Stimulated activated CD4-positive, alpha-beta T cell treated with anti-CD3 and anti-CD28 coated beads, Interleukin-12 subunit alpha, Interleukin-12 subunit beta, amount 100 ng/mL, for 24 hours (primary cell): ENCODE results near the gene ZNF280D.
"Not testable (repeated sequence)": the region's sequence is repeated elsewhere in the genome, so short reads cannot be mapped to it uniquely, and the experiment has no call there.

Experiments
- DNase-seq, 2 experiments: peaks; one replicate each; pipeline ENCODE4 v3.0.0-alpha.2; 2020; ENCODE audit warnings: low read depth in 2 of 2

Gene ZNF280D

DNA sequence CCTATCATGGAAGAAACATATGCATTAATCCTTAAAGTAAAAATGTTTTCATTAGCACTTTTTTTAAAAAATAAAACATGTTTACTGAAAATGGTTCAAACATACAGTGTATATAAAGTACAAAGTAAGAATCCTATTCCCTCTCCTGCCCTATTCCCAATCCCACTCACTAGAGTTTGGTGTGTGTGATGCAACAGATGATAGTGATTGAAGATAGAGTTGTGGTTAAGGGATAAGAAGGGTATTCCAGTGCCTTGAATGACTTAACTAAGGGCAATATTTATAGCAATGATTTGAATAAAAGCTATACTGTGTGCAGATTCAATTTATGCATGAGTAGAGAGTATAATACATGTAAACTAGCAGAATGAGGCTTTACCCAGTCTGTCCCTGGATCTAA is 18.1 kb downstream of the ZNF280D start:
- DNase-seq, result no peak

DNA sequence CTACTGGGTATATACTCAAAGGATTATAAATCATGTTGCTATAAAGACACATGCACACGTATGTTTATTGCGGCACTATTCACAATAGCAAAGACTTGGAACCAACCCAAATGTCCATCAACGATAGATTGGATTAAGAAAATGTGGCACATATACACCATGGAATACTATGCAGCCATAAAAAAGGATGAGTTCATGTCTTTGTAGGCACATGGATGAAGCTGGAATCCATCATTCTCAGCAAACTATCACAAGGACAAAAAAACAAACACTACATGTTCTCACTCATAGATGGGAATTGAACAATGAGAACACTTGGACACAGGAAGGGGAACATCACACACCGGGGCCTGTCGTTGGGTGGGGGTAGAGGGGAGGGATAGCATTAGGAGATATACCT is 23.8 kb downstream of the ZNF280D start:
- not testable (repeated sequence) for DNase-seq

GRCh38 chr15:56699743-56700142 is 33.6 kb downstream of the ZNF280D start:
- no peak for DNase-seq

GRCh38 chr15:56698270-56698669 is 35.0 kb downstream of the ZNF280D start:
- DNase-seq, result no peak

- no peak for DNase-seq
Measured at GRCh38 chr15:56693761-56694160, 39.5 kb downstream of the ZNF280D start.

- no peak for DNase-seq
Measured at GRCh38 chr15:56690733-56691132, 42.6 kb downstream of the ZNF280D start.

DNA sequence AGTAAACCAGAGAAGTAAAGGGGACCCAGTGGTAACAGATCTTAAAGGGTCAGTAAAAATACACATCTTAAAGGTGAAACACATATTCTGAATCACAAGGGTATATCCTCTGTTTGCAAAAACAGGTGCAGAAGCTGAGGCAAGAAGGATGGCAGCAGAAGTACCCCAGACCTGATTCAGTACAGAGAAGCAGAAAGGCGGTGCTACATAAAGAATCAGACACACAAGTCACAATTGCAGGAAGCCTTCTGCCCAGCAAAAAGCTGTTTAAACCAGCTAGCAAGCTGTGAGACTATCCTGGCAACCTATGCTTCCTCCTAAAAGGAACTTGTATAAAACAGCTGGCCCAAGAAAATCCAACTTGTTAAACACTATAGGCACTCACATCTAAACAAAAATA is 49.4 kb downstream of the ZNF280D start:
- no peak for DNase-seq

- no peak for DNase-seq
Measured at GRCh38 chr15:56681113-56681512, 52.2 kb downstream of the ZNF280D start.

GRCh38 chr15:56679225-56679624 is 54.1 kb downstream of the ZNF280D start:
- no peak for DNase-seq

DNA sequence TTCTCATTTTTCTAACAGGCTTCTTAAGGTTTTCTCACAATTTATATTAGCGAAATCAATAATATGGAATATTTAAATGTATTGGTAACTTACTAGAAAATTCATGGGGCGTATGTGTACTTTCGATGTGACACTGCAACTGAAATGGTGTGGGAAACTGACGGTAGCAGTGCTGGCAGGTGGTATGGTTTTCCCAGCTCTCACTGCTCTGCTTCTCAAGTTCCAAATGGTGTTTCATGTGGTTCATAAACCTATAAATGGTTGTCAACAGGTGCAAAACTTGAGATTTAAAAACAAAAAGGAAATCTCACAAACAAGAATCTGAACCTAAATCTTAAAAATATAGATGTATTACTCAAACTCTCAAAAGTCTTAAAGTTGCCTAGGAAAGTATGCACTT is 54.7 kb downstream of the ZNF280D start:
- DNase-seq, result no peak

DNA sequence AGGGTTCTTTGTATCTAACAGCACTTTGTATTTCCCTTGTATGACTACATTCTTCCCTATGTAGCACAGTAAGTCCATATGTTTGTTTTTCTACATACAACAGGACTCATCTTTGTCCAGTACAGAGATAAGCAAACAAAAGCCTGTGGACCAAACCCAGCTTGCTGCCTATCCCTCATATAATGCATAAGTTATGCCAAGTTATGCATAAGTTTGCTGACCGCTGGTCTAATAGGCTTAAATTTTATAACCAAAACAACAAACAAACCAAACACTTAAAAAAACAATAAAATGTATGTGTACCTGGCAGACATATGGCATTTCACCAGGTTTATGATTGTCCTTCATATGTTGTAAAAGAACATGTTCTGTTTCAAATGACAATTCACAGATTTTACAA is 56.0 kb downstream of the ZNF280D start:
- DNase-seq, result no peak

- no peak for DNase-seq
Measured at GRCh38 chr15:56675930-56676329, 57.4 kb downstream of the ZNF280D start.

DNA sequence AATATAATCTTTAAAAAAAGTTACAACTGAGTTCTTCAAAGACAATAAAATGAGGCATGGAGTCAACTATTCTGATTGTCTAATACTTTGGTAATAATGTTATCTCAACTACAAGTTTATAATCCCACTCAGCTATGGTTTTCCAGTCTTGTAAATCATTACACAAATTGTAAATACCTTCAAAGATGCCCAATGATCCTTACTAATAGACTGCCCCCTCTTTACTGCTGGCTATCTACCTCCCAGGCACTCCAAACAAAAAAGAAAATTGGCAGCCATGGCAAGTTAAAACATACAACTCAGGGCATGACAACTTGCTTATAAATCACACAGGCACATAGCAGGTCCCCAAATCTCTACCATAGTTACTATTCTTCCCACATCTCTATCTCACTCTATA is 58.5 kb downstream of the ZNF280D start:
- DNase-seq, result no peak

- no peak for DNase-seq
Measured at GRCh38 chr15:56672721-56673120, 60.6 kb downstream of the ZNF280D start.

DNA sequence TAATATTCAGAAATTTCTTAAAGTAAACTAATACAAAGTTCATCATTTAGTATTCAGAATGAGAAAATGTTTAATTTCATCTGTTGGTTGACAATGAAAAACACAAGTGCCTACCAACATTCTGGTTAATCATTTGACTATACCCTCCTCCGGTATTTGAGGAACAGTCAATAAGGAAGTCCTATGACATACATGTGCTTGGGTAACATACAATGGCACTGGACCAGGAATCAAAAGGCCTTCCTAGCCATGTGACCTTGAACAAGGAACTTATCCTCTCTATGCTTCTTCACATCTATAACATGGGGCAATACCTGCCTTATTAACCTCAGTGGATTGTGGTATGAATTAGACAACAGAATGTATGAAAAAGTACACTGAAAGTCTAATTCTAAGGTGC is 65.8 kb downstream of the ZNF280D start:
- DNase-seq, result no peak

DNA sequence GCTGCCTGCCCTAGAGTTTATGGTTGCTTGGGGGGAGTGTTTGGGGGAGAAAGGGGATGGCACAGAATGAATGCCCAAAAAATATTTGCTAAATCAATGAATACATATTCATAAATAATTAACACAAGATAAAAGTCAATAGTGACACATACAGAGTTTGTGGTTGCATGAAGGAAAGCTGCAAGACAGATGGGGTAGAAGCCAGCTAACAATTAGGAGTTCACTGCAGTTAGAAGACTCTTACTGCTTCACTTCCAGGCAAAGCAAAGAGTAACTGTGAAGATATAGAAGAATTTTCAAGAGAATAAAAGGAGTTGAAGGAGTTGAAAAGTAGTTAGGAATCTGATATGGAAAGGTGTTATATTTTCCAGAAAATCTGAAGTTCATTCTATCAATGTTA is 72.4 kb downstream of the ZNF280D start:
- DNase-seq, result no peak

DNA sequence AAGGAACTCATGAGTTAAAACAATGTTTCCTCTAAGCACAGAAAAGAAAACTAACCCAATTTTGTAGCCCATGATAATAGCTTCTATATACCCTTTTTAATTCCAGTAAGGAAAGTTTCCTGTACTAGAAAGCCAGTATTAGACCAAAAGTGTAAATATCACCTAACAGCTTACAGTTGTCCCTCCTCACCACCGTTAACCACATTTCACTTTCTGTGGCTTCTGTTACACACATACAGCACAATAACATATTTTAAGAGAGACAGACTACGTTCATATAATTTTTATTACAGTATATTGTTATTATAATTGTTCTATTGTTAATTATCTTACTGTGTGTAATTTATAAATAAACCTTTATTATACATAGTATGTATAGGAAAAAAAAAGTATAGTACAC is 74.1 kb downstream of the ZNF280D start:
- no peak for DNase-seq

- no peak for DNase-seq
Measured at GRCh38 chr15:56654624-56655023, 78.7 kb downstream of the ZNF280D start.

- no peak for DNase-seq
Measured at GRCh38 chr15:56654216-56654615, 79.1 kb downstream of the ZNF280D start.

DNA sequence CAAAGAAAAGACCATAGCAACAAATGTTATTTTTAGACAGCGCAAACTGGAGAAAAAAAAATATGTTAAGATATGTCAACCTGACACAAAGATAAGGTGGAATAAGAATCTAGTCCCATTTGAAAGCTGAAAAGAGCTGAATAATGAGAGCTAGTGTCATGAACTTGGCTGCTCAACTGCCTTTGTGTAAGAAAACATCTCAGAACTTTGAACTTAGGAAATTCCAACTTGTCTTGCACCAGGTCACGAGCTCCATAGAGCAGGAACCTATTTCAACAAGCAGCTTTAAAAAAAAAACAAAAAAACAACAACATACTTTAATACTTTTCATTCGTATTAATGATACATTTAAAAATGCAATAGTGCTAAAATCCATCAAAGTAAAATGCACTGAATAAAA is 79.5 kb downstream of the ZNF280D start:
- no peak for DNase-seq

GRCh38 chr15:56653107-56653506 is 80.2 kb downstream of the ZNF280D start:
- DNase-seq, result no peak

- DNase-seq, result no peak
Measured at GRCh38 chr15:56648311-56648710, 85.0 kb downstream of the ZNF280D start.

- DNase-seq, result no peak
Measured at GRCh38 chr15:56640549-56640948, 92.8 kb downstream of the ZNF280D start.

- DNase-seq, result no peak
Measured at GRCh38 chr15:56640127-56640526, 93.2 kb downstream of the ZNF280D start.

DNA sequence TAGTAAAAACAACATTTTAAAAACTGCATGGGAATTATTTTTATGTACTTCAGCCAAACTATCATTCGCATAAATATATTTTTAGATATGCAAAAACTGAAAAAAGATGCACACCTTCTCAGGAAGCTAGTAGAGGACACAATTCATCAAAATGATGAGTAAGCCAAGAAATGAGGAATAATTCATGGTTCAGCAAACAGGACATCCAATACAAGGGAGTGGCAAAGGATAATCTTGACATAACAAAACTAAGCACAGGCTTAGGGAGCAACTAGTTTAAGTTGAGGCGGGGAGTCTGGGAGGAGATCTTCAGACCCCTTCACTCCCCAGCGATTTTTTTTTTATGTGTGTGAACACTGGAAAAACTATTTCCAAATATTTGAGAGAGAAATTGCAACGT is 93.7 kb downstream of the ZNF280D start:
- DNase-seq, result no peak
